ENCODE data around the gene ISG20.

ISG20 gene

DNA sequence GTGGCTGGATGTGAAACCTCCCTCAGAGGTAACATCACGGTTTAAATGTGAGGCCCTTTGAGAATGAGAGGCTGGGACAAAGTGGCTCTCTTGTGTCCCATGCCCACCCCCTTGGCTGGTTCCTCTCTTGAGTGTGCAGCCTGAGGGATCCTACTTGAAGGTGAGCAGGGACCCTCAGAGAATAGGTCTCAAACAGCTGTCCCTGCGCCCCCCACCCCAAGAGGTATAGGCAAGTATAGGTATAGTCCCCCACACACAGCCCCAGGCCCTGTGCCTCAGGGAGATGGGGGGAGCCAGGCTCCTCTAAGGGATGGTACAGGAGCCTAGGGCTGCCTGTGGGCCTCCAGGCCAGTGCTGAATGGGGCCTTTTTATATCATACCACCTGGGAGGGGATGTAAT, 61.9 kb downstream of the ISG20 start:
- TF ChIP-seq, protein P1, sequence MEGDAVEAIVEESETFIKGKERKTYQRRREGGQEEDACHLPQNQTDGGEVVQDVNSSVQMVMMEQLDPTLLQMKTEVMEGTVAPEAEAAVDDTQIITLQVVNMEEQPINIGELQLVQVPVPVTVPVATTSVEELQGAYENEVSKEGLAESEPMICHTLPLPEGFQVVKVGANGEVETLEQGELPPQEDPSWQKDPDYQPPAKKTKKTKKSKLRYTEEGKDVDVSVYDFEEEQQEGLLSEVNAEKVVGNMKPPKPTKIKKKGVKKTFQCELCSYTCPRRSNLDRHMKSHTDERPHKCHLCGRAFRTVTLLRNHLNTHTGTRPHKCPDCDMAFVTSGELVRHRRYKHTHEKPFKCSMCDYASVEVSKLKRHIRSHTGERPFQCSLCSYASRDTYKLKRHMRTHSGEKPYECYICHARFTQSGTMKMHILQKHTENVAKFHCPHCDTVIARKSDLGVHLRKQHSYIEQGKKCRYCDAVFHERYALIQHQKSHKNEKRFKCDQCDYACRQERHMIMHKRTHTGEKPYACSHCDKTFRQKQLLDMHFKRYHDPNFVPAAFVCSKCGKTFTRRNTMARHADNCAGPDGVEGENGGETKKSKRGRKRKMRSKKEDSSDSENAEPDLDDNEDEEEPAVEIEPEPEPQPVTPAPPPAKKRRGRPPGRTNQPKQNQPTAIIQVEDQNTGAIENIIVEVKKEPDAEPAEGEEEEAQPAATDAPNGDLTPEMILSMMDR (IDR thresholded peaks at IDR 0.05; ENCODE audit: low read depth, low read length, missing control alignments): no peak
- DNase-seq (ENCODE audit: extremely low read depth, low read depth): no peak
- no peak overlapping the region for H3K4me3 ChIP-seq (replicated peaks; ENCODE audit: low read depth, low read length)

- no peak overlapping the region for H3K4me3 ChIP-seq (replicated peaks; ENCODE audit: low read depth, low read length)
- TF ChIP-seq, protein P1 (IDR thresholded peaks at IDR 0.05; ENCODE audit: low read depth, low read length, missing control alignments): peak; percentile 17
- no peak for DNase-seq (ENCODE audit: extremely low read depth, low read depth)
These were observed 62.8 kb downstream of the ISG20 start for GRCh38 chr15:88701561-88702095.

GRCh38 chr15:88702983-88703382, 64.2 kb downstream of the ISG20 start:
- TF ChIP-seq, protein P1 (IDR thresholded peaks at IDR 0.05; ENCODE audit: low read depth, low read length, missing control alignments): no peak
- H3K4me3 ChIP-seq (replicated peaks; ENCODE audit: low read depth, low read length): no peak overlapping the region

DNA sequence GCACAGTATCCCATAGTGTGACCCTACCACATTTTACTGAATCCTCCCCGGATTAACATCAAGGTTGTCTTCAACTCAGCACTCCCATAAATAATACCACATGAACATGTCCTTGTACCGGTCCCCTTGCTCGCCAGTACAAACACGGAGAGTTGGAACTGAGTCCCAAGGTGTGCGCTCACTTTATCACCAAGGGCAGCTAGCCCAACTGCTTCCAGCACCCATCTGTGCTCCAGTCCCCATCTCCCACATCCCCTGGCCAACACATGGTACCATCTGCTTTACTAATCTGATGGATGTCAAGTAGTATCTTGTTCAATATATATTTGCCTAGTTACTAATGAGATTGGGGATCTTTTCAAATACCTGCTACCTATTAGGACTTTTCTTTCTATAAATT, 64.7 kb downstream of the ISG20 start:
- no peak for DNase-seq (ENCODE audit: extremely low read depth, low read depth)
- no peak overlapping the region for H3K4me3 ChIP-seq (replicated peaks; ENCODE audit: low read depth, low read length)
- TF ChIP-seq, protein P1 (IDR thresholded peaks at IDR 0.05; ENCODE audit: low read depth, low read length, missing control alignments): no peak

More at GRCh38 chr15:88702983-88703382, 64.2 kb downstream of the ISG20 start:
- no peak for DNase-seq (ENCODE audit: extremely low read depth, low read depth)

DNA sequence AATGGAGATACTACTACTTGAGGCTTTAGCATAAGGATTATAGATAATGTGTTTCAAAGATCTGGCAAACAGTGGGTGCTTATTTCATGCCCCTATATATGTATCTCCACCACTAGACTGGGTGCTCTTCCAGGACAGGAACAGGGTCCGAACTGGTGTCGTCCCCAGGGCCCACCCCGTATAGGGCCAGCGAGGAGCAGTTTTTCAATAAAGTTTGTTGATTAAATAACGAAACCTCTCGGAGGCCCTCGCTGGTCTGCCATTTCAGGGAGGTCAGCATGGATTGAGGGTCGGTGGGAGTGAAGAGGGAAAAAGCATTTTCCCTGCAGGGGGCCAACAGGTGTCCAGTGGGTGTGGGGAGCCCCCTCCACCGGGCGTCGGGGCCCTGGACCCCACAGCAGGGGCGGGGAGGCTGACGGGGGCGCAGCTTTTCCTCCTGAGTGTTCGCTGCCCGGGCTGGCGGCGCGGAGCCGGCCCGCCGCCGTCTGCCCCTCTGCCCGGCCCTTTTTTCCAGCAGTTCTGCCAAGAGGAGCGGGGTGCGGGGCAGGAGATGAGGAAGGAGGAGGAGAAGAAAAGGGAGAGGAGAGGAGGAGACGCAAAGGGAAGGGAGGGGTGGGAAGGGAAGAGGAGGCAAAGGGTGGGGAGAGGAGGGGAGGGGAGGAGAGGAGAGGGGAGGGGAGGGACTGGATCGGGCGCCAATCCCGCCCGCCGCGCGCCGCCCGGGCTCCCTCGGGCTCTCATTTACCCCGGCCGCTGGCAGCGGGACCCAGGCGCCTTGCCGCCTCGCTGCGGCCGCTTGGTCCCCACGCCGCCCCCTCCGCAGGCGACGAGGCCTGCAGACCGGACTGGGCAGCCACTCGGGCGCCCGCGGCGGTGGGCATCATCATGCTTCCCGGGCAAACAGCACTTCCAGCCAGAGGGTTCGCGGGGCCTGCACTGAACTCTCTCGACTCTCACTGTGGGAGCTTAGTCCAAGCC, 66.3 kb downstream of the ISG20 start:
- peak overlapping the region; percentile 39 for H3K4me3 ChIP-seq (replicated peaks; ENCODE audit: low read depth, low read length)
- TF ChIP-seq, protein P1 (IDR thresholded peaks at IDR 0.05; ENCODE audit: low read depth, low read length, missing control alignments): no peak
- no peak for DNase-seq (ENCODE audit: extremely low read depth, low read depth)

DNA sequence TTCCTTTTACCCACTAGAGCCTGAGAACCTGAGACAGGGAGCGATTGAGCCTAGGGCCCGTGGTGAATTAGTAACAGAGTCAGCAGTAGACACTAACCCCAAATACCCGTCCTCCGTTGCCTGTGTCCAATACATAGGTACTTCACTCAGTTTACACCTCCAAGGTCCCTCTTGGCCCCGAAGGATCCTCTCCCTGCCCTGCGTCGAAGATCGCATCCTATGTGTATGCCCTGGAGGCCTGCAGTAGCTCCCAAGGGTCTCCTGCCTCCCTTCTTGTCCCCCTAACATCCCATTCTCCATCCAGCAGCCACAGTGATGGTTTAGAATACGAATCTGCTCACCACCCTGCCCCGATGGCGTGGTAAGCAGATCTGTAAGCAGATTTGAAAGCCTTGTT, 67.0 kb downstream of the ISG20 start:
- DNase-seq (ENCODE audit: extremely low read depth, low read depth): no peak
- TF ChIP-seq, protein P1 (IDR thresholded peaks at IDR 0.05; ENCODE audit: low read depth, low read length, missing control alignments): no peak
- H3K4me3 ChIP-seq (replicated peaks; ENCODE audit: low read depth, low read length): peak overlapping the region; percentile 39

Data from HFF-Myc (cell line).